Tongue (tissue), 3 donors: Measurements from ENCODE around the gene DUSP1. TPM values are rescaled to one million over a fixed set of nuclear protein-coding genes. Genes with fewer than 3 reads are reported as not detected.
A peak's percentile ranks its signal among the peaks of the same experiment; 100 is the strongest.

ENCODE experiments used
- DNase-seq: peaks from one replicate; pipeline ENCODE4 v3.0.0-alpha.2; 2015
- small RNA-seq: library from RNA; depleted of rRNA; stranded (forward); fragments of <200 nt; gene quantifications from one replicate; pipeline ENCODE3, GENCODE V24; 2014; ENCODE audit warnings: low replicate concordance
- total RNA-seq: library from RNA; depleted of rRNA; stranded (reverse); fragments of >200 nt; gene quantifications from one replicate; pipeline ENCODE4 v1.2.3, GENCODE V29; 2014

DUSP1 gene
- total RNA-seq, 1 donor from 2014 or later, result 301 TPM

- no peak for DNase-seq
Observed at GRCh38 chr5:172724242-172725183, 46.5 kb downstream of the DUSP1 start.

- DNase-seq, result no peak
Observed at GRCh38 chr5:172723508-172723907, 47.5 kb downstream of the DUSP1 start.

GRCh38 chr5:172722327-172722815 is 48.6 kb downstream of the DUSP1 start:
- DNase-seq, result no peak

- DNase-seq, result peak; percentile 81
Observed at GRCh38 chr5:172721455-172722326, 49.3 kb downstream of the DUSP1 start.

GRCh38 chr5:172720655-172721054 is 50.3 kb downstream of the DUSP1 start:
- DNase-seq, result no peak

GRCh38 chr5:172719211-172719610 is 51.8 kb downstream of the DUSP1 start:
- no peak for DNase-seq

GRCh38 chr5:172718527-172719114 is 52.4 kb downstream of the DUSP1 start:
- no peak for DNase-seq

Small RNA genes within 50 kb of the gene (small RNA-seq; reads per million reads assigned to genes)
- not detected for gene AC022217.4
- gene RF00019, result not detected

Other genes starting within 250 kb of the DUSP1 start
- 46.1 TPM for gene NEURL1B, start 129.9 kb downstream of the DUSP1 start, total RNA-seq
- 67.5 TPM for gene ERGIC1, start 63.1 kb upstream of the DUSP1 start, total RNA-seq
- 18.6 TPM for gene RPL26L1, start 188.2 kb upstream of the DUSP1 start, total RNA-seq
- gene ATP6V0E1, start 212.6 kb upstream of the DUSP1 start, total RNA-seq, result 52.5 TPM